HepG2 (cell line): Measurements from ENCODE around the gene FGD6. TPM values are rescaled to one million over a fixed set of nuclear protein-coding genes. Genes with fewer than 3 reads are reported as not detected.
"Not testable (repeated sequence)": the region's sequence is repeated elsewhere in the genome, so short reads cannot be mapped to it uniquely, and the experiment has no call there.

Experiments used
- ATAC-seq: fragments of 200-7000 bp; cut with Tn5 transposase; 3 replicates; pipeline ENCODE4 v1.9.1; 2020; ENCODE audit warnings: mild to moderate bottlenecking, moderate library complexity
- BruUV-seq: library from RNA; stranded (reverse); fragments of 400-500 nt; replicated peaks from 2 replicates; lab custom pipeline; 2021; lab: Mats Ljungman, UMichigan
- CTCF ChIA-PET: fragments of 300-600 bp; formaldehyde crosslinking; extraction: SDS; loops from one replicate; lab custom pipeline; 2021; ENCODE audit warnings: low total read pairs, inconsistent platforms, low intra/inter-chr PET ratio; lab: Yijun Ruan, JAX
- POLR2A ChIA-PET: fragments of 350-600 bp; sonication (Branson Sonifier 250); formaldehyde crosslinking; loops from one replicate; lab custom pipeline; 2020; ENCODE audit warnings: antibody characterized with exemption, inconsistent platforms; lab: Yijun Ruan, JAX
- DNase-seq: peaks from one replicate; pipeline ENCODE4 v3.0.0-alpha.2; 2015; ENCODE audit warnings: low spot score
- FAIRE-seq: peaks from 3 replicates; lab custom pipeline; 2011; peaks lifted over from hg19 to GRCh38; lab: Jason Lieb, UNC
- H2AFZ ChIP-seq: one replicate; pipeline ENCODE4 v1.6.1; 2011; ENCODE audit warnings: low read length, inconsistent platforms
- H3K27ac ChIP-seq: fragments of 300-600 bp; 3 replicates; pipeline ENCODE4 v1.8.0; 2011; ENCODE audit warnings: mixed run types, mild to moderate bottlenecking, mixed read lengths, low read length, inconsistent platforms; ENCODE audit not compliant: insufficient read depth; ENCODE audit errors: extremely low read length
- H3K27me3 ChIP-seq, 2 experiments: fragments of 200-600 bp in 1 of 2; 2 replicates in 1 of 2; 3 replicates in 1 of 2; pipeline versions ENCODE4 v1.6.0 to v1.8.0; 2011; ENCODE audit warnings: low read length in 2 of 2, mild to moderate bottlenecking in 2 of 2, moderate library complexity in 2 of 2, inconsistent platforms in 1 of 2; ENCODE audit not compliant: insufficient read depth in 2 of 2, control insufficient read depth in 1 of 2
- H3K36me3 ChIP-seq, 2 experiments: fragments of 200-600 bp in 1 of 2; replicated peaks in 1 of 2; 2 replicates in 1 of 2; 3 replicates in 1 of 2; pipeline versions ENCODE4 v1.5.1 to v1.8.0; 2011; ENCODE audit warnings: low read length in 2 of 2, inconsistent platforms in 1 of 2; ENCODE audit not compliant: insufficient read depth in 2 of 2, control insufficient read depth in 1 of 2
- H3K4me1 ChIP-seq: 2 replicates; pipeline ENCODE4 v1.5.1; 2012; ENCODE audit warnings: low read length, inconsistent platforms; ENCODE audit not compliant: insufficient read depth
- H3K4me2 ChIP-seq: 2 replicates; pipeline ENCODE4 v1.6.0; 2011; ENCODE audit warnings: low read depth, low read length, inconsistent platforms
- H3K4me3 ChIP-seq, 3 experiments: fragments of 200-600 bp in 1 of 3; sonication (generic), shearing (Covaris generic) in 1 of 3; replicated peaks in 1 of 3; 2 replicates each; pipeline ENCODE4 v1.5.1; 2011 to 2016; ENCODE audit warnings: low read length in 3 of 3, inconsistent platforms in 2 of 3, low read depth in 2 of 3, mild to moderate bottlenecking in 2 of 3, control low read depth in 1 of 3, mixed read lengths in 1 of 3; ENCODE audit not compliant: insufficient read depth in 1 of 3
- H3K79me2 ChIP-seq: one replicate; pipeline ENCODE4 v1.6.1; 2011; ENCODE audit warnings: low read length, inconsistent platforms; ENCODE audit not compliant: insufficient read depth
- H3K9ac ChIP-seq: 2 replicates; pipeline ENCODE4 v1.6.0; 2011; ENCODE audit warnings: mild to moderate bottlenecking, low read depth, low read length, inconsistent platforms; ENCODE audit not compliant: insufficient read depth
- H3K9me3 ChIP-seq: 2 replicates; pipeline ENCODE4 v1.5.1; 2012; ENCODE audit warnings: mild to moderate bottlenecking, low read length
- H4K20me1 ChIP-seq: 2 replicates; pipeline ENCODE4 v1.6.0; 2011; ENCODE audit warnings: inconsistent platforms, mild to moderate bottlenecking, low read length, moderate library complexity; ENCODE audit not compliant: insufficient read depth
- AGO2 ChIP-seq: fragments of 200-400 bp; formaldehyde crosslinking; optimal IDR thresholded peaks from 2 replicates; pipeline ENCODE3; 2017; ENCODE audit warnings: mild to moderate bottlenecking, low read depth, low read length, moderate library complexity
- ATF1 ChIP-seq: IDR thresholded peaks from 2 replicates; pipeline ENCODE4 v1.6.1; 2016; ENCODE audit warnings: mild to moderate bottlenecking, control low read depth
- SP1 ChIP-seq, 2 experiments: fragments of 450-650 bp in 1 of 2; sonication (generic) in 1 of 2; formaldehyde crosslinking in 1 of 2; IDR thresholded peaks; 2 replicates each; pipeline versions ENCODE4 v1.4.0 to v1.6.1; 2016 to 2020; ENCODE audit warnings: missing genetic modification reagents in 1 of 2
- WGBS: methylation state at CpG from one replicate; pipeline ENCODE4 v1.1.6; 2017; ENCODE audit warnings: low lambda C conversion rate; 5-methylcytosine and 5-hydroxymethylcytosine counted together
- in situ Hi-C: cut with HindIII; loops from 2 replicates; pipeline ENCODE4 v1.10.0; 2017; ENCODE audit warnings: low pct_unique_long_range_greater_than_20kb; ENCODE audit not compliant: extremely low pct_ligation_motif_present
- intact Hi-C: fragments of 100-400 bp; cut with micrococcal nuclease; formaldehyde crosslinking; loops from one replicate; pipeline ENCODE4 v1.10.0; 2022; ENCODE audit not compliant: unreplicated experiment
- polyA plus RNA-seq, 8 experiments: library from polyadenylated mRNA; depleted of rRNA in 3 of 8; stranded (reverse) in 7 of 8; unstranded in 1 of 8; fragments of >200 nt; fragmentation: Illumina TruSeq in 4 of 8; extraction: Trizol in 4 of 8; gene quantifications; 2 replicates each; pipeline versions ENCODE4 v1.2.1 to v1.2.3, GENCODE V29; 2011 to 2016; ENCODE audit warnings: low read depth in 4 of 8, missing spikeins in 1 of 8, mixed read lengths in 1 of 8; ENCODE audit not compliant: insufficient read depth in 1 of 8
- total RNA-seq, 5 experiments: library from RNA; depleted of rRNA; stranded (reverse); fragments of >200 nt; fragmentation: Illumina TruSeq; extraction: Trizol; gene quantifications; 2 replicates each; pipeline ENCODE4 v1.2.3, GENCODE V29; 2016; ENCODE audit warnings: low read depth in 1 of 5
- TF ChIP-seq, protein P1 (sequence below): sonication (generic); formaldehyde crosslinking; IDR thresholded peaks from 2 replicates; pipeline ENCODE4 v1.5.0; 2020; ENCODE audit warnings: missing genetic modification reagents

FGD6 gene
- total and polyA plus RNA-seq, 2 of the 13 experiments (the other 11 are each of a cell fraction or from before 2014, with no cell fraction given), result 2.2 to 4.3 TPM

DNA sequence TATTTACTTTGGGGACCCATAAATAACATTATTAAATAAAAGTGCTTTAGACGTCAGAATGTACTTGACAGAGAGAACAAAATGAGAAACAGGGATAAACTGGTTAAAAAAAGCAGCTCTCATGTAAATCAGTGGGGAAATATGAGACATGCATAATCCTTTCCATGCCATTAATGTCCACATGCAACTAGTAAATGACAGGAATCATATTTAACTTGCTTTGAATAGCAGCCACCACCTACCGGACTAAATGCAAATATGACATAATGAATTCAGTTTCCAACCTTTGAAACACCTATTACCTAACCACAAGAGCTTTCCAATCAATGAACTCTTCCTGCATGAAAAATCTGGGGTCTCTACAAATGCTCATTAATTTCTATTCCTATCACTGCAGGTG lies 19.6 kb downstream of the FGD6 start:
- ATAC-seq (no peak), FAIRE-seq (no peak), DNase-seq (no peak)
- H3K9ac ChIP-seq, result no peak overlapping the region
- no peak overlapping the region for H3K4me3 ChIP-seq
- in situ Hi-C loops (no loop called here), intact Hi-C loops (no loop called here)
- no TSS peak for BruUV-seq
- WGBS, result 92% methylated on average over 2 of the region's 2 CpGs
- H3K4me2 ChIP-seq, result no peak overlapping the region
- no peaks in the 10 kb centered on the region for H3K9me3 ChIP-seq
- no peaks in the 10 kb centered on the region for H3K79me2 ChIP-seq
- ChIA-PET CTCF (no interaction called here), POLR2A (no interaction called here)
- no peaks in the 10 kb centered on the region for H4K20me1 ChIP-seq
- H3K4me1 ChIP-seq, result 0 out of 2 replicates have a peak, but pooled peaks cover 7% of the 10 kb centered on the region
- H3K27me3 ChIP-seq, result no peaks in the 10 kb centered on the region
- no peak overlapping the region for H2AFZ ChIP-seq
- no peaks in the 10 kb centered on the region for H3K36me3 ChIP-seq
- no peak overlapping the region for H3K27ac ChIP-seq
- no peak for TF ChIP-seq ATF1
- TF ChIP-seq, protein P1, sequence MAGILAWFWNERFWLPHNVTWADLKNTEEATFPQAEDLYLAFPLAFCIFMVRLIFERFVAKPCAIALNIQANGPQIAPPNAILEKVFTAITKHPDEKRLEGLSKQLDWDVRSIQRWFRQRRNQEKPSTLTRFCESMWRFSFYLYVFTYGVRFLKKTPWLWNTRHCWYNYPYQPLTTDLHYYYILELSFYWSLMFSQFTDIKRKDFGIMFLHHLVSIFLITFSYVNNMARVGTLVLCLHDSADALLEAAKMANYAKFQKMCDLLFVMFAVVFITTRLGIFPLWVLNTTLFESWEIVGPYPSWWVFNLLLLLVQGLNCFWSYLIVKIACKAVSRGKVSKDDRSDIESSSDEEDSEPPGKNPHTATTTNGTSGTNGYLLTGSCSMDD (CRISPR knock-in tag), result no peak
- TF ChIP-seq AGO2, result no peak
- no peak for TF ChIP-seq SP1 (IDR thresholded peaks at IDR 0.05)
- no peak for TF ChIP-seq SP1 (CRISPR knock-in tag; IDR thresholded peaks at IDR 0.05)
- TF ChIP-seq, all 625 proteins: peak for 0

DNA sequence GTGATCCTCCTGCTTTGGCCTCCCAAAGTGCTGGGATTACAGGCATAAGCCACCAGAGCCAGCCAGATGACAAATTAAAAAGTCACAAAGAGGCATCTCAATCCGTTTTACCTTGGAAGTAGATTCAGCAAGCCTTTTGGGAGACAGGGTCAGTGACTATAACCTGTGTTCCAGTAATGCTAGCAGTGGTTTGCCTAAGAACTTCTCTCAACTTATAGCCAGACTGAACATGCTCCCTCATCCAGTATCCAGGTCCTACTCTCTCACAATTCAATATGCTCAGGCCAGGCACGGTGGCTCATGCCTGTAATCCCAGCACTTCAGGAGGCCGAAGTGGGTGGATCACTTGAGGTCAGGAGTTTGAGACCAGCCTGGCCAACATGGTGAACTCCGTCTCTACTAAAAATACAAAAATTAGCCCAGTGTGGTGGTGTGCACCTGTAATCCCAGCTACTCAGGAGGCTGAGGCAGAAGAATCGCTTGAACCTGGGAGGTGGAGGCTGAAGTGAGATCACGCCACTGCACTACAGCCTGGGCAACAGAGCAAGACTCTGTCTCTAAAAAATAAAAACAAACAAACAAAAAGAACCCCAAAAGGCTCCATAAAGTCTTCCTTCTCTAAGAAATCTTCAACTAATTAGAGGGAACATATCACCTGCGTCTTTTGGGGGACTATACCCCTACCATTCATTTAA lies 20.2 kb downstream of the FGD6 start:
- in situ Hi-C loops, H3K4me1 ChIP-seq, BruUV-seq, H2AFZ ChIP-seq, H3K9me3 ChIP-seq, ATAC-seq, H3K36me3 ChIP-seq, DNase-seq, FAIRE-seq, H3K79me2 ChIP-seq, H3K9ac ChIP-seq, CTCF ChIA-PET, H3K4me3 ChIP-seq, POLR2A ChIA-PET, H4K20me1 ChIP-seq, H3K4me2 ChIP-seq, H3K27ac ChIP-seq, H3K27me3 ChIP-seq, intact Hi-C loops: not testable (repeated sequence)
- 95% methylated on average over 5 of the region's 7 CpGs for WGBS
